ENCODE data around the gene TRAK1.

Gene TRAK1

GRCh38 chr3:42157540-42158538, 66.7 kb downstream of the TRAK1 start:
- no peak for DNase-seq

GRCh38 chr3:42159147-42159546, 68.0 kb downstream of the TRAK1 start:
- no peak for DNase-seq

- peak in 1 of 2 donors; percentile 29 for DNase-seq
Observed at GRCh38 chr3:42159706-42160472, 68.7 kb downstream of the TRAK1 start.

- no peak for DNase-seq
Observed at GRCh38 chr3:42161050-42161935, 70.1 kb downstream of the TRAK1 start.

GRCh38 chr3:42162462-42162861, 71.3 kb downstream of the TRAK1 start:
- DNase-seq, result no peak

- no peak for DNase-seq
Observed at GRCh38 chr3:42163622-42164244, 72.6 kb downstream of the TRAK1 start.

- DNase-seq, result peak; percentile 50 to 59
Observed at GRCh38 chr3:42164656-42165055, 73.5 kb downstream of the TRAK1 start.

GRCh38 chr3:42165211-42165610, 74.1 kb downstream of the TRAK1 start:
- no peak for DNase-seq

- DNase-seq, result no peak
Observed at GRCh38 chr3:42166214-42166613, 75.1 kb downstream of the TRAK1 start.

- no peak for DNase-seq
Observed at GRCh38 chr3:42166662-42167300, 75.6 kb downstream of the TRAK1 start.

GRCh38 chr3:42169579-42170120, 78.5 kb downstream of the TRAK1 start:
- no peak for DNase-seq

- DNase-seq, result no peak
Observed at GRCh38 chr3:42172047-42172654, 81.0 kb downstream of the TRAK1 start.

GRCh38 chr3:42173307-42173706, 82.2 kb downstream of the TRAK1 start:
- DNase-seq, result no peak

GRCh38 chr3:42174679-42175385, 83.7 kb downstream of the TRAK1 start:
- no peak for DNase-seq

- DNase-seq, result no peak
Observed at GRCh38 chr3:42175386-42176240, 84.5 kb downstream of the TRAK1 start.

GRCh38 chr3:42176242-42177034, 85.3 kb downstream of the TRAK1 start:
- DNase-seq, result no peak

GRCh38 chr3:42177068-42177800, 86.1 kb downstream of the TRAK1 start:
- DNase-seq, result no peak

GRCh38 chr3:42177801-42178150, 86.6 kb downstream of the TRAK1 start:
- DNase-seq, result no peak
